GM21447 (cell line): ENCODE data around the gene PRPF40B.
"Not testable (repeated sequence)": the region's sequence is repeated elsewhere in the genome, so short reads cannot be mapped to it uniquely, and the experiment has no call there.

Experiments used
- ATAC-seq: cut with Tn5 transposase; IDR thresholded peaks from one replicate; pipeline ENCODE4 v1.9.1; 2021; ENCODE audit not compliant: unreplicated experiment

Gene PRPF40B

GRCh38 chr12:49623142-49623904 is at the start of gene PRPF40B:
Gene PRPF40B, plus strand, starts transcription at chr12:49623561. Its CDS starts 30 bp downstream, at chr12:49623591.
- peak; percentile 63 for ATAC-seq

- no peak for ATAC-seq
These were observed 45.6 kb upstream of the PRPF40B start for GRCh38 chr12:49577589-49578315.

- ATAC-seq: no peak
These were observed 44.8 kb upstream of the PRPF40B start for GRCh38 chr12:49578471-49579112.

DNA sequence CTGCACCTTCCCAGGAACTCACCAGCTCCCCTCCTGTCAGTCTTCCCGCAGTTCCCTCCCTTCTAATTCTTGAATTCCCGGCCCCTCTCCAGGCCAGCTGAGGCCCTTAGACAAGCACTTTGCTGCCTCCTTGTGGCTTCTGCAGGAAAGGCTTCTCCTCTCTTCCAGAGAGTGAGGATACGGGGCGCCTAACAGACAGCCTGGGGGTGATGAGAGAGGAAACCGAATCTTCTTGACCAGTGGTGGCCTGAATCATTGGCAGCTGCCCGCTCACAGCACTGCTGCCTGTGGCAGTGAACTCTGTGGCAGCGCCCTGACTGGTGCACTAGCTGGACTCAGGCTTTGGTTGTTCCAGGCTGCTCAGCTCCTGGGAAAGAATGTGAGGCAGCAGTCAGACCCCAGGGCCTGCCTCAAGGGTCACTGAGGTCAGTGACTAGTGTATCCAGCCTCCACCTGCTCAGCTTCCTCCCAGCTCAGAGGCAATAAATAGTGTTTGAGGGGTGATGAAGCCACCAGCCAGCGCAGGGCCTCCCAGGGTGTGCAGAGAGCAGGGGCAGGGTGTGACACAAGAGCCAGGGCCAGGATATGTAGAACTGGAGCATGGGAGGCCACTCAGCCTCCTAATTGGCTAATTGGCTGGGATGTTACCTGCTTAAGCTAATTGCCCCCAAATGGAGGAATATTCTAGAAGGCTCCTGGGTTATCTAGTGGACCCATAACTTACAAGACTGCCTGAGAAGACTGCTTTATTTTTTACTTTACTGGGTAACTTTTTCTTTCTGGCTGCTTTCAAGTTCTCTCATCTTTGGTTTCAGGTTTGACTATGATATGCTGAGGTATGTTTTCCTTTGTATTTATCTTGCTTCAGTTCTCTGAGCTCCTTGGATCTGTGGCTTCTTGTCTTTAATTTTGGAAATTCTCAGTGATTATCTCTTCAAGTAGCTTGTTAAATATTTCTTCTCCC is 42.5 kb upstream of the PRPF40B start:
- no peak for ATAC-seq

GRCh38 chr12:49582201-49582600 is 41.2 kb upstream of the PRPF40B start:
- no peak for ATAC-seq

DNA sequence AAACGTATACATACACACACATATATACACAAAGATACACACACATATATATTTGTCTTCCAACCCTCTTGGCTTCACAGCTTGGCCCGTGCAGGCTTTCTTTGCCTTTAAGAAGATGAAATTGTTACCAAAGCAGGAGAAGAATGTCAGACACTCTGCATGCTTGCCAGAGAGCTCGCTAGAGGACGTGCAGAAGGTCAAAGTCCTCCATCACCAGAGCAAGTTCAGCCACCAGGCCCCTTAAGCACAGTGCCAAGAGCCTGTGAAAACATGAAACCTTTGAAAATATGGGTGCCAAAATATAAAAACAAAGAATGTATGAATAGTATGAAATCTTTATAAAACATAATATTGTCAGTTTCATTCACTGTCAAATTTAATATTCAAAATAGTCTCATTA is 40.5 kb upstream of the PRPF40B start:
- ATAC-seq: no peak

DNA sequence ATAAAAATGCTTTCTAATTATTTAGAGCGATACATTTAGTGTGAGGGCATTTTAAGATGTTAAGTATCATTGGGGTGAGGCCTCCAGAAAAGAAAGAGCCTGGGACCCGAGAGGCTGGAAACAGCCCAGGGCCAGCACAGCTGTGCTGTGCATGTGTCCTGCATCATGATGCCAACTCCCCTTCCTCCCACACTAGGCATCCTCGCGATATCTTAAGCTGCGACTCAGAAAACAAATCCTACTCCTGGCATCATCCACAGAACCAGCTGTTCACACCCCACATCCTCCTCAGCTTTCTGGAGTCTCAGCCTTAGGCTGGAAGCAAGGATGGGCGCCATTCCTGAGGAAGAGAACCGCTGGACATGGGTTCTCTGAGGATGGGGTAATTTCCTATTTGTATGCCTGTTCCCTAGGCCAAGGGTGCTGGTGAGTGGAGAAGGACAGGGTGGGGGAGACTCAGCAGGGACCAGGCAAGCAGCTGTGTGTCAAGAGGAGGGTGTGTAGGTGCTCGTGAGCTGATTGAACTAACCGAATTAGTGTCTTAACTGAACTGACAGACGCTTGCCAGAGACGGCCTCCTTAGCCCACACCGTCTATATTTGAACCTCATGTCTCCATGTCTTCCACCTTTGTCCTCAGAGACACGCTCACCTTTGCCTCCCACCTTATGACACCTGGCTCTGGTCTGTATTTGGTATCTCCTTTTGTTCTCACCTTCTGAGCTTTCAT is 39.8 kb upstream of the PRPF40B start:
- no peak for ATAC-seq

DNA sequence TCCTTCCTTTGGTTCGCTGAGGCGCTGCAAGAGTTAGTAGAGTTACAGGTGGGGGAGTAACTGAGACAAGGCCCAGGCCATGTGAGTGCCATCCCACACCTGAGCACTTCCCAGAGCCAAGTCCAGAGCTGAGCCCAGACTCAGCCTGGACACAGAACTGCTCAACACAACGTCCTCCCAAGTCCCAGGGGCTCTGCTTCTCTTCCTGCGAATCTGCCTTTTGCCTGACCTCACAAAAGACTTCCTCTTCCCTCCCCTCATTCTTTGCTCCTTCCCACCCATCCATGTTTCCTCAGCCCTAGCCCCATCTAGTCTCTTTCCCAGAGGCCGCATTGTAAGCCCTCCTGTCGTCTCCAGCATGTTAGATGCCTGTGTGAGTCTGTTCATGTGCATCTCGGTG is 38.8 kb upstream of the PRPF40B start:
- no peak for ATAC-seq

GRCh38 chr12:49585477-49586459 is 37.6 kb upstream of the PRPF40B start:
- no peak for ATAC-seq

DNA sequence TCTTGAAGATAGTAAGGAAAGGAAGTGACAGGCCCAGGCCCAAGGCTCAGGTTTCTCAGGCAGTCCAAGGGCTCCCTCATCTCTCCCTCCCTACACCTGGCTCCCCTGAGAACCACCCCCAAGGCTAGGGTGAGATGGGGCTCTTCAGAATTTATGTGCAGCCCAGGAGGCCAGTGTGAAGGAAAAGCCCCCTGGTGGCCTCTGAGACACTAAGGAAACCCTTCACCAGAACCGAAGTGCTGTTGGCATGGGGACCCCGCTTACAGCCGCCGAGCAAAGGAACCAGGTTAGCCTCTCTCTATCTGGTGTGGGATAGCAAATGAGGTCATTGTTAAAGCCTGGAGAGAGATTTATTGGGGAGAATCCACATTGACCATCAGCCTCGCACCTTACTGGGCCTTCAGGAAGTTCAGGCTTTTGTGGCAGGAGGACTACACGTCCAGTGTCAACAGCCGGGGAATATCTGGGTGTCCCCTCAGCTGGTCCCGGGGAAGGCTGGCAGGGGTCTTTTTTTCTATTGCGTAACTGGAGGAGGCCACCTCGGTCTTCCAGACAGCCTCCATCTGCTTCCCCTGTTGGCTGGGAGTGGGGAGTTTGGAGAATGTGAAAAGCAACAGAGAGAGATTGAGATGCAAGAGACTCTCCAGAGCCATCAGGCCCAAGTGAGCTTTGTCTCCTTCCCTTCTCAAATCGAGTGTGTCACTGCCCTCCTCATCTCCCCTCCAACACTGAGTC is 36.0 kb upstream of the PRPF40B start:
- no peak for ATAC-seq

GRCh38 chr12:49588281-49588680 is 35.1 kb upstream of the PRPF40B start:
- ATAC-seq: no peak

DNA sequence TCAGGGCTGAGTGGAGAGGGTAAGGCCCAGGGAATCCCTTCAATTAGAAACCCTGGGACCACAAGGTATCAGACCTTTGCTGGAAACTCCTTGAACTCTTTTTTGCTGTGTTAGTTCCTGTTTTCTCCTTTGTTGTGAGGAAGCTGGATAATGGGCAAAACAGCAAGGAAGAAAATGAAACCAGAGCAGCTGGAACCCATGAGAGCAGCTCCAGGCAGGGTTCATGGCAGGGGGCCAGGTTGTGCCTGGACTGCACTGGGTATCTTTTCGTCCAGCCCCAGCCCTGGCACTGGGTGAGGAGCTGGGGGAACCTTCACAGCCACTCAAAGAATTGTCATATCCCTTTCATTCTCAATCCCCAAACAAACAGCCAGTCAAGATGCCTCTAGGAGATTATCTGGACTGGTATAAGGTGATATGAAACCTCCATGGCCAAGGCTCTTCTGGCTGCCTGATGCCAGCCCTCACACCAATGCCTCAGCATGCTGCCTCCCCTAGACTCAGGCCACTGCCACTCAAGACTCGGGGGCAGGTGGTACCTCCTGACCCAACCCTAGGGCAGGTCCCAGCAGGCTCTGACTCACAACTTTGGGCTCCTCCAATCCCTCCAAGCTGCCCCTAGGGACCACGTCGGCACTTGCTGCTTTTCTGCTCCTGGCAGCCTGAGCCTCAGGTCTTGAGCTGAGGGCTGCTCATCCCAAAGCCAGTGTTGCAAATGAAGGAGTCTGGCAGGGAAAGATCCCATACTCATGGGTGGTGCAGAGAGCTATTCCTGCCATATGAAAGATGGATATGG is 34.4 kb upstream of the PRPF40B start:
- no peak for ATAC-seq

- no peak for ATAC-seq
These were observed 24.8 kb upstream of the PRPF40B start for GRCh38 chr12:49598527-49598926.

- ATAC-seq: no peak
These were observed 23.4 kb upstream of the PRPF40B start for GRCh38 chr12:49599961-49600360.

DNA sequence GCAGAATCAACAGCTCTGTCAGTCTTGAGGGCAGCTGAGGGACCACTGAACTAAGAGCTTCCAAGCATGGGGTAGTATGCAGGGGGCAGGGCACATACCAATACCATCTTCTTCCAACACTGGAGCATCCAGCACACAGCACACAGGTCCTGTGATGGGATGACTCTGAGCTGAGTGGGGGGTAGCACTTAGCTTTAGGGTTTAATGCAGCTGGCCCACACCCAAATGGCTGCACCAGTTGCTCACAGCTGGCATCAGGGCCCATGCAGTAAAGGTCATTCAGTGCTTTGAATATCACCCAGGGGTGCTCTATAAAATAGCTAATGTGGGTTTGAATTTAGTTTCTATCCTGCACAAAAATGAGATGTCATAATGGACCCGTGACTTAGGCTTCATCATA is 19.6 kb upstream of the PRPF40B start:
- ATAC-seq: no peak

- ATAC-seq: no peak
These were observed 18.5 kb upstream of the PRPF40B start for GRCh38 chr12:49604856-49605255.

GRCh38 chr12:49605539-49605938 is 17.8 kb upstream of the PRPF40B start, which contains the start of gene FAM186B:
Gene FAM186B, minus strand, starts transcription at chr12:49605639. Its CDS starts 162 bp downstream, at chr12:49605477.
- not testable (repeated sequence) for ATAC-seq
